OCI-LY3 (cell line): ENCODE measurements around the gene PGRMC1.

Experiments
- EZH2phosphoT487 ChIP-seq: fragments of 200-600 bp; shearing (Covaris generic); IDR thresholded peaks from 2 replicates; pipeline ENCODE4 v1.6.1; 2018; ENCODE audit warnings: antibody characterized with exemption, mixed run types, low read depth
- TF ChIP-seq, protein P1 (sequence below): fragments of 200-600, 300-600 bp; sonication (generic); IDR thresholded peaks from 2 replicates; pipeline ENCODE4 v1.5.1; 2014; ENCODE audit warnings: antibody characterized with exemption, low read length, low read depth

DNA sequence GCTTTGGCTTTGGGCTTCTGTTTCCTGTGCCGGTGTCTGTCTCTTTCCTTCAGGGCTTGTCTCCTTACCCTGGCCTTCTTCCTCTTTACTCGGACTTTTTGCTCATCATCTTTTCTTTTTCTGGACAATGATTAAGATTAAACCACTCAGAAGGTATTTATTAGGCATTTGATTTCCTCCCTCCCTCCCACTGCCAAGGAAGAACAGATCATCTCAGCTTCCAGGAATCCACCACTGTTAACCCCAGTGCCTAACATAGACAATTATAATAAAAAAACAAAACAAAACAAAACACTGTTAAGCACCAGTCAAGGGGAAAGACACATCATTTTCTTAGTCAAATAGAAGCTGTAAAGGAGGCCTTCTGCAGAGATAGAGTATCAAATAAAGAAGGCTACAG, 16.6 kb downstream of the PGRMC1 start:
- TF ChIP-seq, protein P1, sequence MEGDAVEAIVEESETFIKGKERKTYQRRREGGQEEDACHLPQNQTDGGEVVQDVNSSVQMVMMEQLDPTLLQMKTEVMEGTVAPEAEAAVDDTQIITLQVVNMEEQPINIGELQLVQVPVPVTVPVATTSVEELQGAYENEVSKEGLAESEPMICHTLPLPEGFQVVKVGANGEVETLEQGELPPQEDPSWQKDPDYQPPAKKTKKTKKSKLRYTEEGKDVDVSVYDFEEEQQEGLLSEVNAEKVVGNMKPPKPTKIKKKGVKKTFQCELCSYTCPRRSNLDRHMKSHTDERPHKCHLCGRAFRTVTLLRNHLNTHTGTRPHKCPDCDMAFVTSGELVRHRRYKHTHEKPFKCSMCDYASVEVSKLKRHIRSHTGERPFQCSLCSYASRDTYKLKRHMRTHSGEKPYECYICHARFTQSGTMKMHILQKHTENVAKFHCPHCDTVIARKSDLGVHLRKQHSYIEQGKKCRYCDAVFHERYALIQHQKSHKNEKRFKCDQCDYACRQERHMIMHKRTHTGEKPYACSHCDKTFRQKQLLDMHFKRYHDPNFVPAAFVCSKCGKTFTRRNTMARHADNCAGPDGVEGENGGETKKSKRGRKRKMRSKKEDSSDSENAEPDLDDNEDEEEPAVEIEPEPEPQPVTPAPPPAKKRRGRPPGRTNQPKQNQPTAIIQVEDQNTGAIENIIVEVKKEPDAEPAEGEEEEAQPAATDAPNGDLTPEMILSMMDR = no peak
- TF ChIP-seq EZH2phosphoT487 = no peak
